Pancreas (tissue), 10 donors: ENCODE measurements around the gene BHMT. TPM values are rescaled to one million over a fixed set of nuclear protein-coding genes. Genes with fewer than 3 reads are reported as not detected.

ENCODE experiments used
- ATAC-seq, 4 donors: fragments of 200-7000 bp; cut with Tn5 transposase; one replicate each; pipeline versions ENCODE4 v1.8.0 to v1.9.1; 2020; ENCODE audit warnings: mild to moderate bottlenecking in 4 of 4, moderate library complexity in 4 of 4
- DNase-seq, 6 donors: peaks; one replicate each; pipeline ENCODE4 v3.0.0-alpha.2; 2020
- FAIRE-seq: peaks from 2 replicates; lab custom pipeline; 2012; peaks lifted over from hg19 to GRCh38; lab: Jason Lieb, UNC
- H3K27ac ChIP-seq, 4 donors: fragments of 200-600 bp; sonication (generic); 1 replicate in 3 of 4; 2 replicates in 1 of 4; pipeline versions ENCODE4 v1.5.0 to v1.8.0; 2020
- H3K27me3 ChIP-seq, 4 donors: fragments of 200-600 bp; one replicate each; pipeline ENCODE4 v1.8.0; 2021
- H3K36me3 ChIP-seq, 3 donors: fragments of 200-600 bp; sonication (generic) in 1 of 3; one replicate each; pipeline versions ENCODE4 v1.5.0 to v1.8.0; 2020 to 2021
- H3K4me1 ChIP-seq, 3 donors: fragments of 200-600 bp; one replicate each; pipeline ENCODE4 v1.8.0; 2021
- H3K4me3 ChIP-seq, 4 donors: fragments of 200-600 bp; sonication (generic) in 2 of 4; one replicate each; pipeline versions ENCODE4 v1.5.0 to v1.8.0; 2020 to 2021
- H3K9me3 ChIP-seq, 4 donors: fragments of 200-600 bp; one replicate each; pipeline ENCODE4 v1.8.0; 2021
- WGBS, 2 donors: extraction: QIAGEN DNeasy Blood & Tissue Kit; methylation state at CpG; one replicate each; pipeline ENCODE4 v1.1.7; 2013; 5-methylcytosine and 5-hydroxymethylcytosine counted together
- intact Hi-C, 3 donors: fragments of 100-400 bp; cut with DNase I; formaldehyde crosslinking; loops; one replicate each; pipeline versions ENCODE4 v1.11.1 to v1.14.2; 2022
- polyA plus RNA-seq, 2 donors: library from polyadenylated mRNA; stranded (reverse); fragments of 200-250 nt; gene quantifications; one replicate each; pipeline ENCODE4 v1.2.3, GENCODE V29; 2013
- total RNA-seq, 6 donors: library from RNA; stranded (reverse); fragmentation: NEBNext Ultra II Directional in 4 of 6; extraction: Animal tissue kit (Norgen Biotek cat#: 25700) in 4 of 6; gene quantifications; one replicate each; pipeline versions ENCODE4 v1.2.1 to v1.2.4, GENCODE V29; 2021 to 2023
- TF ChIP-seq, protein P1 (sequence below), 4 donors: fragments of 200-600 bp; sonication (generic) in 3 of 4; IDR thresholded peaks; one replicate each; pipeline versions ENCODE4 v1.5.0 to v1.8.0; 2021; ENCODE audit warnings: antibody characterized with exemption in 4 of 4
- donor health status: healthy with polysubstance abuse.
- donor health status: DM: no; HTN: no; CAD: no; lungs with moderate emphysema.
- donor health status: DM: no; HTN: no; CAD: no.
- donor health status: control.
- donor health status: control.
- donor health status: Bipolar disorder and iron deficiency.
- donor health status: DM: yes; HTN: yes; CAD: no.
- donor health status: DM: no; HTN: no; CAD: no.
- donor health status: DM: no; HTN: no; CAD: no.
- donor health status: DM: yes; HTN: yes; CAD: no.

The BHMT gene, protein sequence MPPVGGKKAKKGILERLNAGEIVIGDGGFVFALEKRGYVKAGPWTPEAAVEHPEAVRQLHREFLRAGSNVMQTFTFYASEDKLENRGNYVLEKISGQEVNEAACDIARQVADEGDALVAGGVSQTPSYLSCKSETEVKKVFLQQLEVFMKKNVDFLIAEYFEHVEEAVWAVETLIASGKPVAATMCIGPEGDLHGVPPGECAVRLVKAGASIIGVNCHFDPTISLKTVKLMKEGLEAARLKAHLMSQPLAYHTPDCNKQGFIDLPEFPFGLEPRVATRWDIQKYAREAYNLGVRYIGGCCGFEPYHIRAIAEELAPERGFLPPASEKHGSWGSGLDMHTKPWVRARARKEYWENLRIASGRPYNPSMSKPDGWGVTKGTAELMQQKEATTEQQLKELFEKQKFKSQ
- total RNA-seq, result under 1 TPM in 1 of 6 donors, not detected in 5; 0.66 TPM
- polyA plus RNA-seq, result under 1 TPM in 1 of 2 donors, not detected in 1; 0.14 TPM

DNA sequence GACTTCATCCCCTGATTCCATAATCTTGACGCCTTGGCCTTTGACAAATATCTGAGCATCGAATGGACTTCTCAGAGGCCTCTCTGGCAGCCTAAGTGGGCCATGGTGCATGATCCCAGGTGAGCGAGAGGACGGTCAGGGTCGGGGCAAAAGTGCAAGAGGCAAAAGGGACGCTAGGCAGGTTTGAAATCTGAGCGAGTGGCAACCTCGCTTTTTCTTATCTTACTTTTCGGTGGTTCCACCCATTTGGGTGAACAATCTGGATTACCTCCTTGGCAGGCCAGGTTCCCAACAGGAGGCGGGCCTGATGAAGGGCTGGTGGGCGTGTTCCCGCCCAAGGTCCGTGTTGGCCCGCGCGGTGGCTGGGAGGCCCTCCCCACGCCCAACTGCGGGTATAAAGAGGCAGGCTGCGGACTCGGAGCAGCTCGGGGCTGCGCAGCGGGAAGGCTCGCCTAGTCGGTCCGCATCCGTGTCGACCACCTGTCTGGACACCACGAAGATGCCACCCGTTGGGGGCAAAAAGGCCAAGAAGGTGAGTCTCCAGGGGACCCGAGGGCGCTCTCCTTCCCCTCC is at the start of gene BHMT:
Gene BHMT, plus strand, starts transcription at position 423 of the 573 bp plus-strand sequence. Its CDS starts 77 bp downstream, at position 500.
- DNase-seq, result peak in 1 of 6 donors; percentile 55
- no peaks in the 10 kb centered on the region for H3K27me3 ChIP-seq
- no peak within 1 kb of the TSS for H3K4me3 ChIP-seq

DNA sequence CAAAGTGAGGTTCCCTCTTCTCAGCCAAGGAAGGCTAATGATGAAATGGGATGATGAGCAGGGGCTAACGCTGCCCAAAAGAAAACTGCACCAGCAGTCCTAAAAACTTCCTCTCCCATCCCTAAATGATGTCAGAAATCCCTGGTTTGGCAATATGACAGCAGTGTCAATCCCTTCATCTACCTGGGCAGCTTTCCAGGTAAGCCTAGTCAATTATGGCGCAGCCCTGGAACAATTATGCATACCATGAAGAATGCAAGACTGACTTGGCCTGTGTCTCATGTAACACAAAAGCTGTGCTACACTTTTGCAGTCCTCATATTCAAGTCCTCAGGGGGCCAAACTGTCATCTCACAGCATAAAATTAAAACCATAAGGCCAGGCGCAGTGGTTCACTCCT is 49.2 kb upstream of the BHMT start:
- FAIRE-seq (no peak), ATAC-seq (no peak), DNase-seq (no peak)
- Histone ChIP-seq H3K9me3 (no peaks in the 10 kb centered on the region), H3K27ac (no peak overlapping the region), H3K4me3 (no peak overlapping the region), H3K36me3 (no peaks in the 10 kb centered on the region), H3K4me1 (no peaks in the 10 kb centered on the region), H3K27me3 (no peaks in the 10 kb centered on the region)
- TF ChIP-seq, protein P1, sequence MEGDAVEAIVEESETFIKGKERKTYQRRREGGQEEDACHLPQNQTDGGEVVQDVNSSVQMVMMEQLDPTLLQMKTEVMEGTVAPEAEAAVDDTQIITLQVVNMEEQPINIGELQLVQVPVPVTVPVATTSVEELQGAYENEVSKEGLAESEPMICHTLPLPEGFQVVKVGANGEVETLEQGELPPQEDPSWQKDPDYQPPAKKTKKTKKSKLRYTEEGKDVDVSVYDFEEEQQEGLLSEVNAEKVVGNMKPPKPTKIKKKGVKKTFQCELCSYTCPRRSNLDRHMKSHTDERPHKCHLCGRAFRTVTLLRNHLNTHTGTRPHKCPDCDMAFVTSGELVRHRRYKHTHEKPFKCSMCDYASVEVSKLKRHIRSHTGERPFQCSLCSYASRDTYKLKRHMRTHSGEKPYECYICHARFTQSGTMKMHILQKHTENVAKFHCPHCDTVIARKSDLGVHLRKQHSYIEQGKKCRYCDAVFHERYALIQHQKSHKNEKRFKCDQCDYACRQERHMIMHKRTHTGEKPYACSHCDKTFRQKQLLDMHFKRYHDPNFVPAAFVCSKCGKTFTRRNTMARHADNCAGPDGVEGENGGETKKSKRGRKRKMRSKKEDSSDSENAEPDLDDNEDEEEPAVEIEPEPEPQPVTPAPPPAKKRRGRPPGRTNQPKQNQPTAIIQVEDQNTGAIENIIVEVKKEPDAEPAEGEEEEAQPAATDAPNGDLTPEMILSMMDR (IDR thresholded peaks at IDR 0.05), result no peak
- intact Hi-C loops, result no loop called here
- 89 to 94% methylated on average over 3 of the region's 3 CpGs for WGBS, 2 donors

More for the DNA sequence above, at the start of gene BHMT:
- FAIRE-seq (no peak), ATAC-seq (no peak)
- WGBS, 2 donors, result 52 to 56% methylated on average over 31 to 32 of the region's 32 CpGs
- Histone ChIP-seq H3K4me1 (peaks cover 0 to 6% (median 0%) of the 10 kb centered on the region in 3 donors), H3K9me3 (no peaks in the 10 kb centered on the region), H3K27ac (no peak within 1 kb of the TSS), H3K36me3 (no peaks in the 10 kb centered on the region)
- TF ChIP-seq, protein P1 (IDR thresholded peaks at IDR 0.05), result no peak
- intact Hi-C loops, result no loop called here

DNA sequence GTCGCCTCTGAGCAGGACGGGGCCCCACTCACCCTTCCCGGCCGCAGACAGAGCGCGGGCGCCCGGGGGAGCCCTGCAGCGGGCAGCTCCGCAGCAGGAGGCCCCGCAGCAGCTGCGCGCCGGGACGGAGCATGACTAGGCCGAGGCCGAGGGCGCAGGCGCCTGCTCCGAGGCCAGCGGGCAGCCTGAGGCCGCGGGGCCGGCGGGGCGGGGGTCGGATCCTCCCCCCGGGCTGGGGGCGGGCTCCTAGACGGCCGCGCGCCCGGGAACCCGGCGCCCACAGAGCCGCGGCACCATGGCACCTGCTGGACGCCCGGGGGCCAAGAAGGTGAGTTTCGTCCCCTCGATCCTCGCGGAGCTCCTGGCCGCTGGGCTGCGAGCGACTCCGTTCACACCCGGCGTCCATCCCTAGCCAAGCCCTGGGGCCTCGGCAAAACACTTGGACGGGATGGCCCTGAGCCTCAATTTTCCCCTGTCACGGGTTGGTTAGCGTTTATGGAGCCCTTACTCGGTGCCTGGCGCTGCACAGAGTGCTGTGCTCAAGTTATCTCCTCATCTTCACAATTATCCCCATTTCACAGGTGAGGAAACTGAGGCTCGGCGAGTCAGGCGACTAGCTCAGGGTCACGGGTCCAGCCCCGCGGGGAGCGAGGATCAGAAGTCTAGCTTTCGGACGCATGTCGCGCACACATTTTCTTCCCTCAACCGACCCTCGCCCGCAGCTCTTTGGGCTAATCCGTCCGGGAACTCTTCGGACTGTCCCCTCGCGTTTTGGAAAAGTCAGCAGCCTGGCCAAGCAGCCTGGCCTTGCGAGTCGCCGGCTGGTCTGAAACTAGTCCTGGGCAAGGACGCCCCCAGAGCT is 41.9 kb upstream of the BHMT start, which contains the start of the genes BHMT2 and DMGDH:
Gene BHMT2, plus strand, starts transcription at position 280 of the 862 bp plus-strand sequence. Its CDS starts 16 bp downstream, at position 296.
Gene DMGDH, minus strand, starts transcription at position 187 of the 862 bp plus-strand sequence. Its CDS starts 54 bp downstream, at position 133.
- H3K4me3 ChIP-seq, result peak within 1 kb of the TSS in 3 of 4 donors; percentile 7 to 42 (median 10)
- intact Hi-C loops, result no loop called here
- H3K36me3 ChIP-seq, result no peaks in the 10 kb centered on the region
- H3K27me3 ChIP-seq, result no peaks in the 10 kb centered on the region
- TF ChIP-seq, protein P1 (IDR thresholded peaks at IDR 0.05), result no peak
- no peaks in the 10 kb centered on the region for H3K9me3 ChIP-seq
- DNase-seq (peak; percentile 14 to 70 (median 24)), ATAC-seq (peak in 3 of 4 donors; percentile 87 to 91 (median 87)), FAIRE-seq (no peak)
- 31% methylated on average over 70 to 79 of the region's 79 CpGs for WGBS, 2 donors
- no peaks in the 10 kb centered on the region for H3K4me1 ChIP-seq
- peak within 1 kb of the TSS in 1 of 4 donors; percentile 8 for H3K27ac ChIP-seq

DNA sequence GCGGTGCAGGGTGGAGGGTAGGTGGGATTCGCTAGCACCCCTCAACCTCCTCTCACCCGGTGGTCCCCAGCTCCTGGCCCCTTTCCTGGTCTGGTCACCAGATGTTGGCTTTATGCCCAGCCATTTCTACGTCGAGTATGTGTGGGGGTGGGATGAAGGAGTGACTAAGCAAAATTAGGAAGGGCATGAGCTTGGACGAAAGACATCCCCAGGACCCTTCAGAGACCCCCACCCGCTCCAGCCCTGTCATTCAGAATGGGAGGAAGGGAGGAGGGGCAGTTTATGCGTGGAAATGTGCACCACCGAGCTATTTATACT is 41.3 kb upstream of the BHMT start:
- Histone ChIP-seq H3K36me3 (no peaks in the 10 kb centered on the region), H3K27me3 (no peaks in the 10 kb centered on the region), H3K4me3 (no peak overlapping the region), H3K27ac (no peak overlapping the region), H3K9me3 (no peaks in the 10 kb centered on the region), H3K4me1 (no peaks in the 10 kb centered on the region)
- DNase-seq (peak in 1 of 6 donors; percentile 16), FAIRE-seq (no peak), ATAC-seq (peak in 2 of 4 donors; percentile 22 to 41)
- WGBS, 2 donors, result 55 to 58% methylated on average over 9 of the region's 9 CpGs
- TF ChIP-seq, protein P1 (IDR thresholded peaks at IDR 0.05), result no peak
- intact Hi-C loops, result no loop called here
